NCI-H748 (cell line): ENCODE results near the gene LTBR.

Experiments used
- DNase-seq: peaks from one replicate; lab custom pipeline; 2025; ENCODE audit not compliant: unreplicated experiment; lab: John Stamatoyannopoulos, UW

LTBR gene

GRCh38 chr12:6346235-6346832 is 37.6 kb upstream of the LTBR start:
- DNase-seq, result no peak

- DNase-seq, result no peak
Measured at GRCh38 chr12:6346942-6347341, 37.0 kb upstream of the LTBR start.

- DNase-seq, result no peak
Measured at GRCh38 chr12:6347367-6348338, 36.3 kb upstream of the LTBR start.

- DNase-seq, result no peak
Measured at GRCh38 chr12:6351622-6352021, 32.3 kb upstream of the LTBR start.

GRCh38 chr12:6352193-6353173 is 31.5 kb upstream of the LTBR start:
- DNase-seq, result no peak

- no peak for DNase-seq
Measured at GRCh38 chr12:6354495-6355393, 29.2 kb upstream of the LTBR start.

GRCh38 chr12:6355491-6356373 is 28.2 kb upstream of the LTBR start:
- DNase-seq, result no peak

GRCh38 chr12:6356374-6356820 is 27.6 kb upstream of the LTBR start:
- no peak for DNase-seq

GRCh38 chr12:6358881-6359280 is 25.1 kb upstream of the LTBR start:
- no peak for DNase-seq

- DNase-seq, result no peak
Measured at GRCh38 chr12:6360080-6360571, 23.8 kb upstream of the LTBR start.

- no peak for DNase-seq
Measured at GRCh38 chr12:6360578-6361490, 23.1 kb upstream of the LTBR start.

GRCh38 chr12:6361834-6362233 is 22.1 kb upstream of the LTBR start:
- DNase-seq, result no peak

GRCh38 chr12:6362403-6362802 is 21.6 kb upstream of the LTBR start:
- DNase-seq, result no peak

- DNase-seq, result no peak
Measured at GRCh38 chr12:6363010-6363329, 21.0 kb upstream of the LTBR start.

- DNase-seq, result no peak
Measured at GRCh38 chr12:6363330-6364043, 20.5 kb upstream of the LTBR start.

- no peak for DNase-seq
Measured at GRCh38 chr12:6364044-6364374, 20.0 kb upstream of the LTBR start.
